Ramos (cell line): Measurements from ENCODE around the gene IFI27L2.

ENCODE experiments used
- in situ Hi-C: fragments of 300-500 bp; cut with MboI; formaldehyde crosslinking; loops from one replicate; pipeline ENCODE4 v1.14.3; 2022; ENCODE audit warnings: low sequenced_read_pairs; ENCODE audit not compliant: unreplicated experiment

IFI27L2 gene

GRCh38 chr14:94125659-94126418, 3.6 kb downstream of the IFI27L2 start:
- in situ Hi-C loops = loop anchor here (25.0 kb wide), 1 partner anchor 89 kb away; the partner anchor contains the start of gene OTUB2

- in situ Hi-C loops = loop anchor here (25.0 kb wide), 1 partner anchor 87 kb away; the partner anchor contains the start of gene OTUB2
Measured at GRCh38 chr14:94124582-94125377, 4.6 kb downstream of the IFI27L2 start.

- in situ Hi-C loops = no loop called here
Measured at GRCh38 chr14:94123868-94124267, 5.5 kb downstream of the IFI27L2 start.

- in situ Hi-C loops = no loop called here
Measured at GRCh38 chr14:94123296-94123695, 6.1 kb downstream of the IFI27L2 start.

GRCh38 chr14:94122438-94122837, 7.0 kb downstream of the IFI27L2 start:
- in situ Hi-C loops = no loop called here

GRCh38 chr14:94121485-94121884, 7.9 kb downstream of the IFI27L2 start:
- in situ Hi-C loops = no loop called here

- in situ Hi-C loops = no loop called here
Measured at GRCh38 chr14:94120667-94121340, 8.6 kb downstream of the IFI27L2 start.

- in situ Hi-C loops = no loop called here
Measured at GRCh38 chr14:94119071-94119470, 10.3 kb downstream of the IFI27L2 start.

- in situ Hi-C loops = no loop called here
Measured at GRCh38 chr14:94117856-94118255, 11.5 kb downstream of the IFI27L2 start.

- in situ Hi-C loops = no loop called here
Measured at GRCh38 chr14:94116701-94117100, 12.7 kb downstream of the IFI27L2 start.

GRCh38 chr14:94115631-94116030, 13.8 kb downstream of the IFI27L2 start:
- in situ Hi-C loops = no loop called here

- in situ Hi-C loops = no loop called here
Measured at GRCh38 chr14:94115058-94115591, 14.3 kb downstream of the IFI27L2 start.

- in situ Hi-C loops = no loop called here
Measured at GRCh38 chr14:94114589-94115057, 14.8 kb downstream of the IFI27L2 start.

GRCh38 chr14:94113908-94114588, 15.4 kb downstream of the IFI27L2 start:
- in situ Hi-C loops = no loop called here

GRCh38 chr14:94113490-94113889, 15.9 kb downstream of the IFI27L2 start:
- in situ Hi-C loops = no loop called here

- in situ Hi-C loops = no loop called here
Measured at GRCh38 chr14:94113073-94113472, 16.3 kb downstream of the IFI27L2 start.

GRCh38 chr14:94112513-94113063, 16.8 kb downstream of the IFI27L2 start:
- in situ Hi-C loops = no loop called here

GRCh38 chr14:94111276-94112095, 17.9 kb downstream of the IFI27L2 start:
- in situ Hi-C loops = no loop called here
